COLO829 (cell line): ENCODE measurements around the gene VNN1.

Source experiments
- DNase-seq: peaks from one replicate; pipeline ENCODE4 v3.0.0; 2012; ENCODE audit warnings: low spot score

Gene VNN1, protein sequence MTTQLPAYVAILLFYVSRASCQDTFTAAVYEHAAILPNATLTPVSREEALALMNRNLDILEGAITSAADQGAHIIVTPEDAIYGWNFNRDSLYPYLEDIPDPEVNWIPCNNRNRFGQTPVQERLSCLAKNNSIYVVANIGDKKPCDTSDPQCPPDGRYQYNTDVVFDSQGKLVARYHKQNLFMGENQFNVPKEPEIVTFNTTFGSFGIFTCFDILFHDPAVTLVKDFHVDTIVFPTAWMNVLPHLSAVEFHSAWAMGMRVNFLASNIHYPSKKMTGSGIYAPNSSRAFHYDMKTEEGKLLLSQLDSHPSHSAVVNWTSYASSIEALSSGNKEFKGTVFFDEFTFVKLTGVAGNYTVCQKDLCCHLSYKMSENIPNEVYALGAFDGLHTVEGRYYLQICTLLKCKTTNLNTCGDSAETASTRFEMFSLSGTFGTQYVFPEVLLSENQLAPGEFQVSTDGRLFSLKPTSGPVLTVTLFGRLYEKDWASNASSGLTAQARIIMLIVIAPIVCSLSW

GRCh38 chr6:132713352-132714134 is at the start of gene VNN1:
Gene VNN1 (minus strand): TSS chr6:132714055. CDS start chr6:132714035, 20 bp downstream.
- DNase-seq = no peak

DNA sequence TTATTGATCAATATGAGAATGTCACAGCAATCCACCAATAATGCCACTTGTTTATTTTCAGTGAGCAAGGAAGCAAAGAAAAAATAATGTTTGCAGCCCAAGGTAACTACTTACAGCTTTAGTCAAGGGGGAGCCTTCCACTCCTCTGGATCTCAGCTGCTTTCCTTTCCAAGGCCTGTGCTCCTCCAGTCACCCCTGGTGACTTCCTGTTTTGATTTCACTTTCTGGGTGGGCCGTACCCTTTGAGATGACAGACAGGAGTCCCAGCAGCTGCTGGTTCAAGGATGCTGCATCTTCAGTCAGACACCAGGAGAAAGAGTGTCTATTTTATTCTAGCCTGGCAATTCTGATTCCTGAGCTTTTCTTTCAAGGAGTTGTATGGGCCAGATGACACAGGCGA is 49.4 kb upstream of the VNN1 start:
- DNase-seq = no peak

DNA sequence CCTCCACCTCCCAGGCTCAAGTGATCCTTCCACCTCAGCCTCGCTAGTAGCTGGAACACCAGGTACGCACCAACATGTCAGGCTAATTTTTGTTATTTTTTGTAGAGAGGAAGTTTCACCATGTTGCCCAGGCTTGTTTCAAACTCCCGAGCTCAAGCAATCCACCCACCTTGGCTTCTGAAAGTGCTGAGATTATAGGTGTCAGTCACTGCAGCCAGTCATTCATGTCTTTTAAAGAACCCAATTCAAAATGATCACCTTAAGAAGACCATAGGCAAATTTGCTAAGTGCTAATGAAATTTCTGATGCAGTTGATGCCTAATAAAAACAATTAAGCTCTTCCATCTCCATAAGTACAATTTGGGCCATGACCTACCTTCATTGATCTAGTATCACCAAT is 46.4 kb upstream of the VNN1 start:
- no peak for DNase-seq

- DNase-seq = no peak
Measured at GRCh38 chr6:132758689-132759088, 44.8 kb upstream of the VNN1 start.

DNA sequence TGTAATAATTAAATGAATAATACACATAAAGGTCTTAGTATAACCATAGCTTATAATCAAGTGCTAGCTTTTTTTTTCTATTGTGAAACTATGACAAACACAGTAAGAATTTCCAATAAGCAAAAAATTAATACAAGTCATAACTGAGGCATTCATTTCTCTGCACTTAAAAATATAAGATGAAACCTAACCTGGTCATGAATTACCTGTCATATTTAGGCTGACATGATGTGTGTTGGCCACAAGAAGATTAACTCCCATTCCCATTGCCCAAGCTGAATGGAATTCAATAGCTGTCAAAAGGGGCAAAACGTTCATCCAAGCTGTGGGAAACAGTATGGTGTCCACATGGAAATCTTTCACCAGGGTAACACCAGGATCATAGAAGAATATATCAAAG is 38.4 kb upstream of the VNN1 start:
- no peak for DNase-seq

DNA sequence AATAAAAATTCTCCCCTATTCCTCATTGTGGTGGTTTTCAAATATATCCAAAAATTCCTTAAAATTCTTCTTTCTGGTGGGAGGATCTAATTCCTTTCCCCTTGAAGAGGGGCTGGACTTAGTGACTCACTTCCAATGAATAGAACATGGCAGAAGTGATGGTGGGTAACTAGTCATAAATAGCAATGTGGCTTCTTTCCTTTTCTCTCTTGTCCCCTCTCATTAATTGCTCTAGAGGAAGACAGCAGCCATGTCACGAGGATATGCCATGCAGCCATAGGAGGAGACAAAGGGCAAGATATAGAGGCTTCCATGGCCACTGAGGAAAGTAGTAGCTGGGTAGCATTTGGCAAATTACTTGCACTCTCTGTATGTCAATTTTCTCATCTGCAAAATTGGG is 38.0 kb upstream of the VNN1 start:
- DNase-seq = no peak

- DNase-seq = no peak
Measured at GRCh38 chr6:132751306-132751705, 37.5 kb upstream of the VNN1 start.

GRCh38 chr6:132750455-132751248 is 36.8 kb upstream of the VNN1 start:
- DNase-seq = no peak

GRCh38 chr6:132749111-132749510 is 35.3 kb upstream of the VNN1 start:
- DNase-seq = no peak

- DNase-seq = no peak
Measured at GRCh38 chr6:132748446-132748845, 34.6 kb upstream of the VNN1 start.

DNA sequence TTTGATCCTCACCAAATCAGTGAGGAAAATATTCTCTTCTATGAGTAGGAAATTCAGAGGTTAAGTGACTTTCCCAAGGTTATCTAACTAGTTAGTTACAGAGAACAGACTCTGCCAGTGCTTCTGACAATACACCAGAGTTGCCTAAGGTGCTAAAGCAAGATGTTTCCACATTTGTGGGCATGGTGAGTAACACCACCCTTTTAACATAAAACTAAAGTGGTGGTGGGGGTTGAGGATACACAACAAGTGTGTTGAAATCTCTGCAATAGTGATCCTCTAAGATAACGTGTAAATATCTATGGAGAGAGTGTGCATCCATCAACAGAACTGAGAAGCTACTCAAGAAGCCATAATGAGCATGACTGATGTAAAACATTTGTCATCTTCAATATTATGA is 32.2 kb upstream of the VNN1 start:
- no peak for DNase-seq

- no peak for DNase-seq
Measured at GRCh38 chr6:132742495-132742894, 28.6 kb upstream of the VNN1 start.

DNA sequence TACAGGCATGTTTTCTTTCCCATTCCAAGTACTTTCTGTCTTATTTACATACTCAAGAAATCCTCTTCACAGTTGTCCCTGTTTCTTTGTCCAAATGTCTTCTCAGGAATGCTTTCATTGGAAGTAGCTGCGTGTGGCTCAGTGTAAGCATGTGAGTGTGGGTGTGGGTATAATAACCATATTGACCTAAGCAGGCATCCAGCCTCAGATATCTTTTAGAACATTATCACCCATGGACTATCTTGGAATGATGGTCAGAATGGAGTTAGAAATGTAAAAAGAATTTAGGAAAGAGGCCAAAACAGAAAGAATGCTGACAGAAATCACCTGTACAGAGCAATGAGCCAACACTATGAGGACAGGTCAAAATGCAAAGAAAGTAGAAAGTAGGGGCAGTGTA is 27.4 kb upstream of the VNN1 start:
- no peak for DNase-seq

GRCh38 chr6:132736239-132736638 is 22.4 kb upstream of the VNN1 start:
- no peak for DNase-seq

- DNase-seq = no peak
Measured at GRCh38 chr6:132734694-132735236, 20.9 kb upstream of the VNN1 start.

DNA sequence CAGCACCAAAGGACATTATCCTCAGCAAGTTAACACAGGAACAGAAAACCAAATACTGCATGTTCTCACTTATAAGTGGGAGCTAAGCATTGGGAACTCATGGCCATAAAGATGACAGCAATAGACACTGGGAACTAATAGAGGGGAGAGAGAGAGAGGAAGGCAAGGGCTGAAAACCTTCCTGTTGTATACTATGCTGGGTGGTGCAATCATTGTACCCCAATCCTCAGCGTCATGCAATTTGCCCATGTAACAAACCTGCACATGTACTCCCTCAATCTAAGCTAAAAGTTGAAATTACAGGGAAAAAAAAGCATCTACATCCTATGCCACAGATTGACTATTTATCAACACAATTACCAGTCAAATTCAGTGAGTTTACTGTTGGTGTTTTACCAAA is 20.0 kb upstream of the VNN1 start:
- DNase-seq = no peak

DNA sequence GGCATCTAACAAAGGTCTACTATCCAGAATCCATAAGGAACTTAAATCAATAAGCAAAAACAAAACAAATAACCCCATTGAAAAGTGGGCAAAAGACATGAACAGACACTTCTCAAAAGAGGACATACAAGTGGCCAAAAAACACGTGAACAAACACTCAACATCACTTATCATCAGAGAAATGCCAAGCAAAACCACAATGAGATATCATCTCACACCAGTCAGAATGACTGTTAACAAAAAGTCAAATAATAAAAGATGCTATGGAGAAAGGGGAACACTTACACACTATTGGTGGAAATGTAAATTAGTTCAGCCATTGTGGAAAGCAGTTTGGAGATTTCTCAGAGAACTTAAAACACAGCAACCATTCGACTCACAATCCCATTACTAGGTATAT is 19.4 kb upstream of the VNN1 start:
- no peak for DNase-seq

DNA sequence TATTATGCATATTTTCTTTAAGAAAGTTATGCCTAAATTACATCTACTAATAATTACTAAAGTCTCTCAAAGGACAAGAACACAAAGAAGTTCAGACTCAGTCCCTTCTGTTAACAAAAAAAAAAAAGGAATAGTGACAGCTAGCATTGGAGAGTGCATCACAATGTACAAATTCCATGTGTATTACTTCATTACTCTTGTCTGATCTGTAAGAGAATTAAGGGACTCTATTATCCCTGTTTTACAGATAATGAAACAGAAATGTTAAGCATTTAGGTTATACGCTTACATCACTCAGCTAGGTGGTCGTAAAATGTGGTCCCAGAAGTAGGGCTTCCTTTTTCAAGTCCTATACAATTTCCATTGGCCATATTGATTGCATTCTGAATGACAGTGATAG is 17.2 kb upstream of the VNN1 start:
- no peak for DNase-seq

DNA sequence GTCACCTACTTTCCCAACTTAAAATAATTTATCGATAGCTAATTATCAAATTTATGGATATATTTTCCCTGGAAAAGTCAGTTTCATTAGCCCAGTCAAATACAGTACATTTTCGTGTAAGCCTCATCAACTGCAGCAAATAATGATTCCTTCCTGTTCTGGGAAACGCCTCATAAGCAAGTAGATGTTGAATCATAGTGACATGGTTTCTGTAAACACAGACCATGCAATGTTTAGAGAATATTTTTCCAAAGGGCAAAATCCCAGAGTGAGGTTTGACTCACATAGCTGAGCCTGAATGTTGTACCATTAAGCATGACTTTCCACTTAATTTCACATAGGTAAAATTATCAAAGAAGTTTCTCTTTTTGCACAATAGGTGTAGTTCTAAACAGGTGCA is 16.7 kb upstream of the VNN1 start:
- DNase-seq = no peak

- DNase-seq = no peak
Measured at GRCh38 chr6:132728616-132729015, 14.8 kb upstream of the VNN1 start.

- DNase-seq = no peak
Measured at GRCh38 chr6:132726608-132726975, 12.7 kb upstream of the VNN1 start.

DNA sequence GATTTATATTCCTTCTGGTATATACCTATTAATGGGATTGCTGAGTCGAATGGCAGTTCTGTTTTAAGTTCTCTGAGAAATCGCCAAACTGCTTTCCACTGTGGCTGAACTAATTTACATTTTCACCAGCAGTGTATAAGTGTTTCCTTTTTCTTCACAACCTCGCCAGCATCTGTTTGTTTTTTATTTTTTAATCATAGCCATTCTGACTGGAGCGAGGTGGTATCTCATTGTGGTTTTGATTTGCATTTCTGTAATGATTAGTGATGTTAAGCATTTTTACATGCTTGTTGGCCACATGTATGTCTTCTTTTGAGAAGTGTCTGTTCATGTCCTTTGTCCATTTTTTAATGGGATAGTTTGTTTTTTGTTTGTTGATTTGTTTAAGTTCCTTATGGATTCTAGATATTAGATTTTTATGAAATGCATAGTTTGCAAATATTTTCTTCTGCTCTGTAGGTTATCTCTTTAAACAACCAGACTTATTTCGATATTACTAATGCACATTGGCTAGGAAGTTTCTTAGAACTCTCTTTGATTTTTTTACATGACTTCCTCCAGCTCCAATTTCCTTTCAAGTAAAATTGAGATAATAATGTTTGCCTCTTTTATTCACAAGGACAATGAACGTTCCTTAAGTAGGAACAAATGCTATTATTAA is 12.2 kb upstream of the VNN1 start:
- no peak for DNase-seq
